NOMO-1 treated with dmso at 0.1 percent for 144 hours (cell line): Measurements from ENCODE around the gene TMEM26.

Experiments
- DNase-seq: peaks from one replicate; lab custom pipeline; 2025; ENCODE audit not compliant: unreplicated experiment; lab: John Stamatoyannopoulos, UW

The TMEM26 gene

DNA sequence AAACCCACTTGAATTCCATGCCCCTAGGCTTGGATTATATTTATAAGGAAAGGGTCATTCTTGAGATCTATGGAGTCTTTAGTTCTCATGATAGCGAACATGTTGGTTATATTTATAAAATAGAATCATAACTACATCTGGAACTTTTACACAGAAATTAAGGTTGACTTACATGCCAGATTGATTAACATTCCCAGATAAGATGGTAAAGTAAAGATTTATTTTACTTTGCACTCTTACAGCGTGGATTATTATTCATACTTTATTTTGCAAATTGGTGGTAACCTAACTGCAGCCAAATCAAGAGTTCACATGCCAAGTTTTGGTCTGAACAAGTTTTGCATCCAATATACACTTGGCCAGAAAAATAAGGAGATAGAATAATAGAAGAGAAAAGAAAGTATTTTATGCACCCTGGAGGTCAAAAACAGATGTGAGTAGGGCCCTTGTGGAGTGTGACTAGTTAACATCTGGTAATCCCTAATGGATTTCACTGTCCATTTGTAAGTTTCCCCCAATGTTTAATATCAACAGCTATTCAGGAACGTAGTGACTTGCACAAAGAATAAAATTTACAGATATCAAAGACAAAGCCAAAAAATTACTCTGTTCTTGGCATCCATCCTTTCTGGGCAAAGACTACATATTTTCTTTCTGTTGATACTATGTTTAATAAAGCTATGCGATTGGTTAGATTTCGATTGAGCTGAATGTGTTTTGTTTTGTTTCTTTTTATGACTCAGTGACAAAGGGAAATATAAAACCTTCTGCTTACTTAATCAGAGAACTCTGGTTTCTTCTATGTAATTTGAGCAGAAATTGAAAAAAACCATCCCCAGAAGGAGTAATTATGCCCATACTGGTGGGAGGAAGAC lies 10.1 kb upstream of the TMEM26 start:
- no peak for DNase-seq

DNA sequence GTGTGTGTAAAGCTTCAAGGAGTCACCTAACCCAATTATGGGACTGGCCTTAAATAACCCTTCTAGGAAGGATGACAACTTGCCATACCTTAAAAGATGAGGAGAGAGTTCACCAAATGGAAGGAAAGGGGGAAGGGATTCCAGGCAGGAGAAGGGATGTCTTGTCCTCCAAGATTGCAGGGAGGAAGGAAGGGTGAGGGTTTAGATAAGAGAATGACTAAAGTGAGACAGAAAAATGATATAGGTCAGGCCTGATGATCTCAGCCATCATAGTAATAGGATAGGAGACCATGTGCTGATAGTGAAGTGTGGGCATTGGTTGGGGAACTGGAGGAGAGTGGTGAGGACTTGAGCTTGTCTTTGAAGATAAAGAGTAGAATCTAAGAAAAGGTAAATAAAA lies 7.7 kb upstream of the TMEM26 start:
- no peak for DNase-seq

DNA sequence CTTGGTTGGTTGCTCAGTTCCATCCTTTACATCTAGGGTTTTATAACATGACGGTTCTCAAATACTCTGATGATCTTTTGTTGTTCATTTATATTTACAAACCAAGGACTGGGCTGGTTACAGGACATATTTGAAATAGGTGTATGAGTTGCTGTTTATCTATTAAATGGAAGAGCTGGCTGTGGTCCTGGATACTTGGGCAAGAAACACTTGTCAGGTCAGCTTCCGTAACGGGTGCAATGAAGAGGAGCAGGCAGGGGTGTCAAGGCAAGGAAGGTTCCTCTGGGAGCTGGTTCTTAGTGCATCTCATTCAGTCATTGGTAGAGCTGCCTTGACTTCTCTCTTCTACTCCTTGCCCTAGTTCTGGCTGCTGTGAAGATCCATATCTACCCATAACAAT lies 4.8 kb upstream of the TMEM26 start:
- no peak for DNase-seq

DNA sequence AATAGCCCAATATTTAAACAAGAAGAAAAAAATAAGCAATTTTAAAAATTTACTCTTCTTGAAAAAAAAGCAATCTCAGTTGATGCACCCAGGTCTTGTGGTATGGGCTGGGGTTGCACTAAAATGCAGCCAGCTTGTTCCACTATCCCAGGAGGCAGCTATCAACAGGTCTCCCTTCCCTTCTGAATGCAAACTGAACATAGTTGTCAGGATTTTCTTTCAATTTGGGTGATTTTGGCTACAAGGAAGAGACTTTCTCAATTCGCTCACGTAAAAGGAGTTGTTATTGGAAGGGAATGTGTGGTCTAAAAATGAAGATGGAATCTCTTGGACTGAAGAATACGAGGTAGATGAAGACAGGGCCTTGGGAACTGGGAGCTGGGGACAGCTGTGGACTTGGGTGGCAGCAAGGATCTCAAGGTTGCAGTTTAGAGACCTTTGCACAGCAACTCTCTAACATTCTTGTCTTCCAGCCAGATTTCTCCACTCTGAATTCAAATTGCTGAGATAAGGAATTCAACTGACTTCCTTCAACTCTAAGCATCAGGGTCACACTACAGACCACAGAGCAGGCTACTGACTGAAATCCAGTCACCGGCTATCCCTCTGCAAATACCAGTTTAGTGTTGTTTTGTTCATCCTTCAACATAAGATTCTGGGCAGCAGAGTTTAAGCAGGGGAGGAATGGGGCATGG lies 3.1 kb upstream of the TMEM26 start:
- no peak for DNase-seq

DNA sequence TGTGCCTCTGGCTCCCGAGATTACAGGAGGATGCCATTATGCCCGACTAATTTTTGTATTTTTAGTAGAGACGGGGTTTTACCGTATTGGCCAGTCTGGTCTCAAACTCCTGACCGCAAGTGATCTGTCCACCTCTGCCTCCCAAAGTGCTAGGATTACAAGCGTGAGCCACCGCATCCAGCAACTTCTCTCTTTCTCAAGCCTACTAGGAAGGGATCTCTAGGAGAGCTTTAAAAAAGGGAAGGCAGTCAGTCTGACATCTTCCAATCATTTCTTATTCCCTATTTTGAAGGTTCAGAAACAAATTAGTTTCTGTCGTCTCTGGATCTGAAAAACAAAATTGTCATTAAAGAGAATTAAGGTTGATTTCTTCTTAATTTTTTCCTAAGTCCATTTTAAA lies 2.5 kb upstream of the TMEM26 start:
- DNase-seq: no peak

DNA sequence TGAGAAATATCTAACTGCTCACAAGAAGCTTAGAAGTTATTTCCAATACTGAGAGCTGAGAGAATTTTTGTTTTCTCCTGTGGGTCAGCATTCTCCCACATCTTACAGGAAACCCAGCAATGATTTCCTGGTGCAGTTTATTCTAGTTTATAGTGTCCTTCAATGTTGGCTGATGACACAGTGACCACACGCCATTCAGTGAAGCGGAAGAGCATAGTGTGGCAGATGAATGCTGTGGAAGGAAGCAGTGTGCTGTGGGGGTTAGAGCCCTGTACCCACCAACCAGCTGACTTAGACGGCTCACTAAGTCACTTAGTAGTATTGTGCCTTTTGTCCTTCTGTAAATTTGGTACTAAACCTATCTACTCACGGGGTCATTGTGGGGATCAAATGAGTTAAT lies 1.4 kb upstream of the TMEM26 start:
- no peak for DNase-seq

DNA sequence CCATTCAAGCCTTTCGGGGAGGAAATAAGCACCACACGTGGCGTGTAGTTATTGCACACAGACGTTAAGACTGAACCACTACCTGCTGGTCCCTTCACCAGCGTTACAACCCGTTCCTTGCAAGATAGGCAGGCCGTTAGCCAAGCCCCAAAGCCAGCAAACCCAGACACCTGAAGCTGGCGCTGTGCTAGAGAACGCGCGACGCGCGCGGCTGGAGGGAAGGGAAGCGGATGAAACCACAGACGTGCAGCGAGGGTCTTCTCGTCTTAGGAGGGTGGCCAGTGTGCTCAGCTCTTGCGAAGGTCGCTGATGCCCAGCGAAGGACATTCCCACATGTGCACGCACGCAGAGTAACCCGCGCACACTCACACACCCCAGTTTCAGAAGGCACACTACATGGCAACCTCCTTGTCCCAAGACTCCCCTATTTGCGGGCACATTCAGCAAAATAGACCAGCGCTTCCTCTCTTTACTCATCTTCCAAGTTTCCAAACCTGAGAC lies 980 bp downstream of the TMEM26 start:
- no peak for DNase-seq

DNA sequence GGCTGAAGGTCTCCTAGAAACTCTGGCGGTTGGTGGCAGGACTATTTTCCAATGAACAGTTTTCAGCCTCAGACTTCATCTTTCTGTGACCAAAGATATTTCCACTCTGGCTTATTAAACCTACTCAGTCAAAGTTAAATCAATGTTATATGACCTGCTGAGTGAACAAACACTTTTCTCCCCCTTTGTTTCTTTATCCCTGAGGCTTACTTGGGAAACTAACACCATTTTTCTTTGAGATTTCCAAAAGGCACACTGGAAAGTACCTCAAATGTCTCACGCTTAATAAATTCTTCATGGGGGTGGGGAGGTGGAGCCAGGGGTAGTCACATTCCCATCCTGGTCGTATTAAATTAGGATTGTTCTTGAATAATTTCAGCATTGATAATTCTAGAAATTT lies 1.8 kb downstream of the TMEM26 start:
- DNase-seq: no peak

DNA sequence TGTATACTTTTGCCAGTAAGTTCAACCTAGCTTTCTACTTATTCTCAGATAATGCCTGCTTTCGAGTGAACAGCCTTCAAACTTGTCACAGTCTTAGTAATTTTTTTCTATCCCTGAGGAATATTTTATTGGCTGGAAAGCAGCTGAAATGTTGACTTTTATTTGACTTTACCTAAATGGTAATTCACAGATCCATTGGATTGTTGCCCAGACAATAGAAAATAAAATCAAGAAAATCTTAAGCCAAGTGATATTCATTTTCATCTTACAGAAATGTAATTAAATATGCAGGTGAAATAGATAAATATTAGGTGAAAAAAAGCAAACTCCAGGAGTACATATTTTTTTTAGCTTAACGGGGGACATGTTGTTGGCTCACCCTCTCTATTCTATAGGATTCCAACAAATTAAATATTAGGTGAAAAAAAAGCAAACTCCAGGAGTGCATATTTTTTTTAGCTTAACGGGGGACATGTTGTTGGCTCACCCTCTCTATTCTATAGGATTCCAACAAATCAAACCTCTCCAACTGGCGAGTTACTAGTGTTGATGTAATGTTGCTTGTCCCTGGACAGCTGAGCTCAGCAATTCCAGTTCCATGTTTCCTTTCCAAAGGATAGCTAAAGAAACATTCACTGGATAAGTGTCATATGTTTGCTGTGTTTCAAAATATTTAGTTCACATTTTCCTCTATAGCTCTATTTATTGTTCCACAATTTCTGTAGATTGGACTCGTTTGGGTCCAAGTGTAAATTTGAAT lies 4.2 kb downstream of the TMEM26 start:
- DNase-seq: no peak

DNA sequence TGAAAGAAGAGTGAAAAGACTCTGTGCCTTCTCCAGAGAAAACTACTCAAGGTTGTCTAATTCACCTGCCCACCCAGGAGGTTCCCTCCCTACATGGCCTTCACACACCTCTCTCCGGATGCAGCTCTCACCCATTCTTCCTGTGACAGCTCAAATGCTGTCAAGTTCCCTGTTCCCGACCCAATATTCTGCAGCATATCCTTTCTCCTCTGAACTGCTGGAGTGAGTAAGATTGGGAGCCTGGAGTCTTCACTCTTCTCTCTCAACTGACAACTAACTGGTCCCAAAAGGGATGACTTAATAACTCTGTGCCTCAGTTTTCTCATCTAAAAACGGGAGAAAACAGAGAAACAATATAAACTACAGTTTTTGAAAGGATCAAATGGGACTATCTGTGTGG lies 5.1 kb downstream of the TMEM26 start:
- no peak for DNase-seq

DNA sequence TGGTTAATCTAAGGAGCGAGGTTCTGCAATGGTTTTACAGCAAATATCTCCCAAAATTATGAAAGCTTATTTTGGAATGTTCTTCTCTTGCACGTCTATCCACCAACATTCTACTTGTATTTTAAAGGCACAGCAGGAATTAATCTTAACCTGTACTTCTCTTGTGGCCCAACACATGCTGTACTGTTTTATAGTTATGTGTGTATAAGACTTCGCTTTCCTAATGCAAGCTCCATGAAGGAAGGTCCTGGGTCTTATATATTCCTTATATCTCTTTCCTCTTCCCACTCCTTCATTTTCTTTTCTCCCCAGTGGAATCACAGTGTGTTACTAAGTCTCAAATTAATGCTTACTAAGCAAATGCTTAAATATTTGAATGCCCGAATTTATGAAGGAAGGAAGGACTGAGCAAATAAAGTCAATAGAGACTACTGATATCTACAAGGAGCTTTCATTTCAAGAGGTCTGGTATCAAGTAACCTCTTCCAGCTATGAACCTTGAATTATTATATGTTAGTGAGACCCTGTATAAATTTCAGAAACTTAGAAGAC lies 14.0 kb downstream of the TMEM26 start:
- DNase-seq: no peak

DNA sequence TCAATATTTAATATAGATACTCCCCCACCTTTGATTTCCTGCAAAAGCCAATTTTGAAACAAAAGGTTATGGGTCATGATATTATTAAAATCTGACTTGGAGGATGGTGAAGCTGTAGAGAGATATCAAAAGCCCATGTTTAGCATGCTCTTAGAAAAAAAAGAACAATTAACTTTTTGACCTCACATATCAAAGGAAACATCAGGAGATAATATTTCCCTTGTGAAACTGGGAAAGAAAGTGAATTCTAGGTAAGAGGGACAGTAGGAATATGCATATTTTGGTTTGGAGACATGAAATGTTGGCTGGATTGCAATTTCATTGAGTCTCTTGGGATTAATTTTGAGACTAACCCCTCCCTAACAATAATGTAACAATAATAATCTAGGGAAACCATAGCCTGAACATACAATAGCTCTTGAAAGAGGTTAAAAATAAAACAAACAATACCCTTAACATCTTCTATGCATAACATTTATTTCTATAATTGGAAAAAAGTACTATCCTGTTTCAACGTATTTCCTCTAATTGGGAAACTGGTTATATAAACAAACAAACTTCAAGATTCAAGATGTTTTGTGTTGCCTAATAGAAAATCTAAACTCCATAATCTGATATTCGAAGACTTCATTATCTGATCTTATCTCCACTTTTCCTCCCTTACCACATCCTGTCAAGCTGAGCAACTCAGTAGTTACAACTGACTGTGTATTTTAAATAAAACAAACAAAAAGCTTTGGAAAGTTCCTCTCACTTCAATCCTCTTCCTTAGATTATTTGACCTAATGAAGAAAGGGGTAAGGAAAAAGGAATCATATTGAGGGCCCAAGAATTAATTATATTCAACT lies 14.8 kb downstream of the TMEM26 start:
- DNase-seq: no peak

DNA sequence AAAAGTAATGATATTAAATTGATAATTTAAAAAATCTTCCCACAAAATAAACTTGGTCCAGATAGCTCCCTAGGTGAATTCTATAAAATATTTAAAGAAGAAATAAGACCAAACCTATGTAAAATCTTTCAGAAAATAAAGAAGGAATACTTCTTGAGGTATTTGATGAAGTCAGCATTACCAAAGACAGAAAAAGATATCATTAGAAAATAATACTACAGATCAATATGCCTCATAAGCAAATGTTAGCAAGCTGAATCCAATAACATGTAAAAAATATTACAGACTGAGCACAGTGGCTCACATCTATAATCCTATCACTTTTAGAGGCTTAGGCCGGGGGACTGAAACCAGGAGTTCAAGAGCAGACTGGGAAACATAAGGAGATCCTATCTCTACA lies 30.0 kb downstream of the TMEM26 start:
- DNase-seq: no peak

DNA sequence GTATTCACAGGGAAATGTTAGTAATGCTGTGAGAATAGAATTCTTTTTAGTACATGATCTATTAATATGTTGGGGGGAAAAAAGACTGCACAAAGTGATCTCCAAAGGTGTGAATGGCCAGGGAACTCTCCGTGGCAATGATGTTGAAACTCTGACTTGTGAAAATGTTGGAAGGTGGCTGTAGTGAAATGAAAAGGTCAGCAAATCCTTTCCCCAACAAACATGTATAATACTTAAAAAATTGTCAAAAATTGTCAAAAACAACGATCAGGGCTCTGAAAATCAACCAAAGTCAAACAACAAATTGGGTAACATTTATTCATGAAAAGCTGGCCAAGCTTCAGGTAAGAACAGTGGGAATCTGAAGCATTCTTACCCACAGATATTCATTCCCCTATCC lies 35.5 kb downstream of the TMEM26 start:
- DNase-seq: no peak

DNA sequence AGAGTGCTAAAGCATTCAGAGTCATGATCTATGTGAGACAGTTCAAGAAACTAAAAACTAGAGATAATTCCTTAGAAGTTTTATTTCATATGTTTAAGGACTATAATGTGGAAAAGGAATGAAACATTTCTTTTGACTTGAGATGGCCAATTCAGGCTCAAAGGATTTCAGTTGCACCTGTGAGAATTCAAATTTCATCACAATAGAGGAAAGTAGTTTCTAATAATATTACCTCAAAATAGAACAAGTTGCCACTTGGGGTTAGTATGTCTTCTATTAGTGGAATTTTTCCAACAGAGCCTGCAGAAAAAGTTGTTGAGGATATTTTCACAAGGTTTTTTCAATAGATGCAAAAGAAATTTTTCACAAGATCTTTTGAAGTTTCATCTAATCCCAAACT lies 37.4 kb downstream of the TMEM26 start:
- DNase-seq: no peak

DNA sequence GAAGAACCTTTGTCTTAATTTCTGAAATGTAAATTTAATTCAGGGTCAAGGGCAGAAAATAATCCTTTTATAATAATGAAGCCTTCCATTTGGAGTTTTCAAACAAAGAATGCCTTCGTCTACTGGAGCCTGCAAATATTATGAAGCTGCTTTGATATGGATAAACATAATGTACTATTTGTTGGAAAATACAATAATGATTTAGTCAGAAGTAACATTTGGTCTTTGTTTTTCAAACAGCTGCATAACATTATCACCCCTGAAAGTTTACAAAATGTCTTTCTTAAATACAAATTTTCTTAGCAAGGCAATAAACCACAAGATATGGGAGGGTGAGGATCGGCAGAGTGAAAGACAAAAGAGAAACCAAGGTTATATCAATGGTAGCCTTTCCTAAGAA lies 41.5 kb downstream of the TMEM26 start:
- no peak for DNase-seq

DNA sequence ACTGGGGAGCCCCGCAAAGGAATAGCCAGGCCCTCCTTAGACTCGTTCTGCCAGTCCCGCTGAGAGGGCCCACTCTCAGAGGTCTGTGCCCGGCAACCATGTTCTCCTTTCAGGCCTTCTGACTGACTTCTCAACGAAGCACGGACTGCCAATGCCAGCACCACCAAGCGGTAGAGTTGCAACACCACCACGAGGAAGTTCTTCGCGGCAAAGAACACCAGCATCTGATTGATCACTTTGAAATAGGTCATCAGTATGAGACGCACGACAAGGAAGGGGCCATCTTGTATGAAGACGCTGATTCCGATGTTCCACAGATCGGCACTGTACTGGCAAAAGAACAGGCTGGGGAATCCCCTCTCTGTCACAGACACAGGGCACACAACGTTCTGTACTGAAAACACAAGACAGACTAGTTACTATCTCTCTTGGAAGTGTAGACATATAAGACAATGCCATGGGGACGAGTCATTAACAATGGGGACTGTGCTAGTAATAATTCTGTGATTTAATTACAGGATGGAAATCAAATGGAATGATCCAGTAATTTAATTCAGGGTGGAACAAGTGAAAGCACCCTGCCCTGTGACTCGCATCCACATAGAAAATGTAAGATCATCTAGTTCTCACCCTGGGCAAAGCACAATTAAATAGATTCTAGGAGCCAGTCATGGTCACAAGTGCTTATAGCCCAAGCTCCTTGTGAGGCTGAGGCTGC lies 42.7 kb downstream of the TMEM26 start:
- no peak for DNase-seq

DNA sequence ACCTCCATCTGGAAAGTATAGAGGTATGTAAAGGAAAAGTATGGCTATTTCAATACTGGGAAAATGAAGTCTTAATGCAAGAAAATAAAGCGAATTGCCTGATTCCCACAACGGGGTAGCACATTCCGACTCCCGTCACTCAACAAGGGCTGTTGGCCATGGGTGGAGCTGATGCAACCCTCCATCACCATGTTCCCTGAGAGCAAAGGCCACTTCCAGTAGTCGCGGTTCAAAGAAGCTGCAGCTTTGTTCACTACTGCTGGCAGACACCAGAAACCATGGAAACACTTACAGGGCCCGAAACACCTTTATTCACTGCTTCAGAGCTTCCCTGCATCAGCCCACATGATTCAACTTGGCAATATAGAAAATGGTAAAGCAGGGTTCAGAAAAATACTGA lies 44.0 kb downstream of the TMEM26 start:
- no peak for DNase-seq

DNA sequence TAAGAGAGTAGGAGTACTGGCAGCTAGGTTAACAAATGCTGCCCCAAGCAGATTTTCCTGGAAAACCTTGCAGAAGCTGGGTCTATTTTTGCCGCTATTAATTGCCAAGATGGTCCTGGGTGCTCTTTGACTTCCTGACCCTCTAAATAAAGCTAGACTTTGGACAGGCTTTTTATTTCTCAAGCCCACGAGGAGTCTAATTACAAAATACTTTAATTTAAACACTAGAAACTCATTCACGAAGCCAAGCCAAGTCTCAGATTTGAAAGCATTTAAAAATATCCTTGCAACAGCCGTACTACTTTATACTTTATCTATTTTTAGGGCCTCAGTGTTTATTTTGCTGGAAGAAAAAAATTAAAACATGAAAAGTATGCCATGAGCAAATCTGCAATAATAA lies 45.1 kb downstream of the TMEM26 start:
- no peak for DNase-seq

DNA sequence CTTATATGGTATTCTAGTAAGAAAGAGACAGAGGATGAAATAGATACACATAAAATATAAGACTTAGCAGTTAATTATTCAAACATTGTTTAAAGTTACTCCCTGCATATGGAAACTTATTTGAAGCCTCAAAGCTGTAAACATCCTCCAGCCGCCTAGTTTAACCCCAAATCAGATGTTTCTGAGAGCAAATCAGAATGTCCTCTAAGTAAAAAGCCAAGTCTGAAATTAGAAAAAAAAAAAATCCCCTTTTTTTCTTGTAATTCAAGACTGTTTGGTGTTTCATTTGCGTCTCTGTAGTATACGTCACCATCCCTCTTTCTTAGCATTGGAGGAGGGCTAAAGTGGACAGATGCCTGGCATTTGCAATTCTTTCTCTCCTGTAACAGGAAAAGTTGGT lies 46.4 kb downstream of the TMEM26 start:
- DNase-seq: no peak
